HG03159 (cell line): Measurements from ENCODE around the gene SPESP1.

ENCODE experiments used
- ATAC-seq: cut with Tn5 transposase; IDR thresholded peaks from one replicate; pipeline ENCODE4 v1.9.1; 2021; ENCODE audit warnings: mild to moderate bottlenecking, moderate library complexity; ENCODE audit not compliant: unreplicated experiment

Gene SPESP1

DNA sequence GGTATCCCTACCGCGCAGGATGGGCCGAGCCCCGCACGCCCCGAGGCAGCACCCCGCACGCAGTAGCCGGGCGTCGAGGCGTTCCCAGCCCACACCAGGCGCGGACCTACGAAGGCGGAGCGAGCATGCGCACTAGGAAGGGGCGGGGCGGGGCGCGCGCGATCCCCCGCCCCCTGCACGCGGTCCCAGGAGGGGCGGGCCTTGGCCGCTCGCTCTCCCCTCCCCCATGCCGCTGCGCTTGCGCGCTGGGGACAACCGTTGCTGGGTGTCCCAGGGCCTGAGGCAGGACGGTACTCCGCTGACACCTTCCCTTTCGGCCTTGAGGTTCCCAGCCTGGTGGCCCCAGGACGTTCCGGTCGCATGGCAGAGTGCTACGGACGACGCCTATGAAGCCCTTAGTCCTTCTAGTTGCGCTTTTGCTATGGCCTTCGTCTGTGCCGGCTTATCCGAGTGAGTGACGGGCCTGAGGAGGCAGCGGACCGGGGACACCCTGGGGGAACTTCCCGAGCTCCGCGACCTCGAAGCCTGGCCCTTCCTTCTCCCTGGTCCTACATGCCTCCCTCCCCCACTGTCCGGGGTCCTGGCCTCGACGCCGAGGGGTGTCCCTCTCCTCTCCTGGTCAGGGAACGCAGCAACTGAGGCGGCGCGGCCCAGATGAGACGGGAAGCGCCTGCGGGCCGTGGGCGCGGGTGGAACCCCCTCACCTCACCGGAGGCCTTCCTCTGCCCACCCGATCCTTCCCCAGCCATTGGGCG lies at the start of gene SPESP1:
Gene SPESP1, plus strand, starts transcription at position 258 of the 755 bp plus-strand sequence. Its CDS starts 129 bp downstream, at position 387.
- ATAC-seq, result no peak

DNA sequence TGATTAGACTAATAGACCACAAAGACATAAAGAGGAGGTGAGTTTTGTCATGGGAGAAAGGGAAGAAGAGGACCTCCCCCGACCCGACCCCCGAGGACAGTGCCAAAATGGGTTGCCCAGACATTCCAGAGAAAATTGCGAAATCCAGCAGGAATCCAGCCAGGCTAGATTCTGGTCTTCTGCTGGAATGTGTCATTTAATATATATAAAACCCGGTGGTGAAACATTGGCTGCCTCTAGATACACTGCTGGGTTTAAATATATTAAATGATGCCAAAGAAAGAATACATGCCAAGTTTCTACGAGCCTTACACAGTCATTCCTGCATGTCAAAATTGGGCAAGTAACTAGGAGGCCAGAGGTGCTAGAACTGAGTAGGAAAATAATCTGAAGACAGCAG lies 45.3 kb upstream of the SPESP1 start:
- ATAC-seq, result no peak

DNA sequence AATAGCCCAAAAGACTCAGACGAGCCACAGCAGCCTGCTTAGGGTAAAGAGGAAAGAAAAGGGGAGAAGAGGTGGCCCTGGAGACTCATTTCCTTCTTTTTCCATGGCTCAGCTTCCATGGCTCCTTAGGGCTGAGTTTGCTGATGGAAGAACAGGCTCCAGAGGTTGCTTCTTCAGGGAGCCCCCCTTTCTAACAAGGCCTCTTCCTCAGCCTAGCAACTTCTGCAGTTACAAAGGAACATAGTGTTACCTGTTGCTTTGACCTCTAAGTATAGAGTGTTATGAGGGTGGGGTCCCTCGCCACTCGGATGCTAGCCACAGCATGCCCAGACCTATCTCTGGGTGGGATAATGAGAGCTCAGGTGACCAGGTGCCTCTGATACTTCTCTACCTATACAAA lies 43.2 kb upstream of the SPESP1 start:
- no peak for ATAC-seq

DNA sequence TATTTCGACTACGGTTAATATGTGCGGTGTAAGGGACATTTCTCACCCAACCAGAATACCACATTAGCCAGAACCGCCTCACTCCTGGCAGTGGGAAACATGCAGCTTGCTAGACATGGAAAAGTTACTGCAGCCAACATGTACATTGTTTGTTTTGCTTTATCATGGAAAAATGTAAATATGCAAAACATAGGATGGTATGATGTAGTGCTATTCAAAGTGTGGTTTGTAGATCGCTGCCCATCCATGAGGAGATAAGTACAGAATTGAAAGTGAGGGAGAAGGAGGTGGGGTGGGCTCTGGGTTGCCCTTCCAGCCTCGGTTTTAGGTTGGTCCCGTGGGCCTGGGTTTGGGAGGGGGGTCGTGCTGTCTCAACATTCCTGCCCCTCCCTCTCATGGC lies 42.5 kb upstream of the SPESP1 start:
- ATAC-seq, result no peak

DNA sequence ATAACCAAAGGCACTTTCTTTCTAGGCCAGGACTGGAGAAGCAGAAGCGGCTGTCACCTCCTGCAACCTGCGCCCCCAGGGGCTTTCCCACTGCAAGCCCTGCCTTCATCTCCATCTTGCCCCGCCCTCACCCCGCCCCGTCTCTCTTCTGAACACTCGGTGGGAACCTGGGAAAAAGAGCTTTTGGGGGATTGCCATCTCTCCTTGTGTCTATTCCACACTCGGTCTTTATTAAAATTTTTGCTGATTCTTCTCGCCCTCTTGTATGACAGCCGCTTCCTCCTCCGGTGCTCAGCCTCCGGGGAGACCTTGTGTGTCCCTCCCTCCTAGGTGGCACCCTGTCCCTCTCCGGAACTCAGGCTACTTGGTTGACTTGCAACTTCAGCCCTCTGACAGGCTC lies 41.9 kb upstream of the SPESP1 start:
- ATAC-seq, result no peak

DNA sequence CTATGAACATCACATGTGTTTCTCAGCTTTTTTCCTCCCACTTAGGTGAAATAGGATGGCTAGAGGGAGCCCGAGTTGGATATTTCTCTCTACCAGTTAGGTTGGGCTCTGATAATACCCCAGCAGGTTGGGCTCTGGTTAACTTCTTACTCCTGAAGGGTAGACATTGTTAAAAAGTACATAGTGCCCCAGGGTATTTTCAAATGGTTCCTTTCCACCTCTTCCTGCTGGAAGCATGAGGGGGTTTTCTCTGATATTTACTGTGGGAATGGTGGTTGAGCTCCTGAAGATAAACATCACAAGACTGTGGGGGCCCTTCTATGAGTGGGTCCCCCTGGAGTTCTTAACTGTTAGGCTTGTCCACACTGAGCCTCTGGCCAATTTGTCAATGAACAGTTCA lies 36.1 kb upstream of the SPESP1 start:
- no peak for ATAC-seq

DNA sequence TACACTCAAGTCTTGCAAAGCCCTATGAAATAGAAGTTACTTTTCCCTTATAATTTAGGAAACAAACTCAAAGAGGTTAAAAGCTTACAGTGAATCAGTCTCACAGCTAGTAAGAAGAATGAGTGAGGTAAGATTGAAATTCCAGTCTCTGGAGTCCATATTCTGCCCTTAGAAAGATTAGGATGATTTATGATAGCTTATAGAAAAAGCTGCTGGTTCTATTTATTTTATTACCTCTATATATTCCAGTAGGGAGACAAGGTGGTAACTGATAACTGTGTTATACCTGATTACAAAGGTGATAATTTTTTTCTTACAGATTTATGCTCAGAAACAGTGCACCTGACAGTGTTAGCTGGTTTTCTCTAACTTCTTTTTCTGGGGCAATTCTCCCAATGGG lies 34.1 kb upstream of the SPESP1 start:
- ATAC-seq, result no peak

DNA sequence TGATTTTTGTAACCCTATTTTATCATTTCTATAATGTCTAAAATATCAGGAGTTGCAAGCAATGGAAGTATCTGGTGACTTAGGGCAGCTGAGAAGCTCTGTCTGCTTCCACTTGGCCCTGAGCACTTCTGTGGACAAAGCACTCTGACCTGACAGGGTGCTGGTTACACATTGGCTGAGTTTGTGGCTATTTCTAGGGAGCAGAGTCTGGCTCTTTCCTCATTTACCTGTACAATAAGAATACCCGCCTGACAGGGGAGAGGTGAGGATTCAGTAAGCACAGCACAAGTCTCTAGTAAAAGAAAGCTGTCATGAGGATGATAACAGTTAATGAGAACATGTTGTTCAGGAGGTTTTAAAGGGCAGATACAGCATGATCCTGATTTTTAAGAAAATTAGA lies 33.3 kb upstream of the SPESP1 start:
- ATAC-seq, result no peak

DNA sequence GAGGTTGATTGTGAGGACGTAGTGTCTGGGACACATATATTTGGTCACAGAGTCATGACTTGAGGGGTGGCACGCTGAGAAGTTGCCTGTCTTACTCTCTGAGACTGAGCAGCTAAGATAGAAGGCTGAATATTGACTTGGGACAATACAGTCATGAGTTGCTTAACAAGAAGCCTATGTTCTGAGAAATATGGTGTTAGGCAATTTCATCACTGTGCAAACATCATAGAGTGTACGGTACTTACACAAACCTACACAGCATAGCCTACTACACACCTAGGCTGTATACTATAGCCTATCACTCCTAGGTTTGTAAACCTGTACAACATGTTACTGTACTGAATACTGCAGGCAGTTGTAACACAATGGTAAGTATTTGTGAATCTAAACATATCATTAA lies 30.3 kb upstream of the SPESP1 start:
- ATAC-seq, result no peak

DNA sequence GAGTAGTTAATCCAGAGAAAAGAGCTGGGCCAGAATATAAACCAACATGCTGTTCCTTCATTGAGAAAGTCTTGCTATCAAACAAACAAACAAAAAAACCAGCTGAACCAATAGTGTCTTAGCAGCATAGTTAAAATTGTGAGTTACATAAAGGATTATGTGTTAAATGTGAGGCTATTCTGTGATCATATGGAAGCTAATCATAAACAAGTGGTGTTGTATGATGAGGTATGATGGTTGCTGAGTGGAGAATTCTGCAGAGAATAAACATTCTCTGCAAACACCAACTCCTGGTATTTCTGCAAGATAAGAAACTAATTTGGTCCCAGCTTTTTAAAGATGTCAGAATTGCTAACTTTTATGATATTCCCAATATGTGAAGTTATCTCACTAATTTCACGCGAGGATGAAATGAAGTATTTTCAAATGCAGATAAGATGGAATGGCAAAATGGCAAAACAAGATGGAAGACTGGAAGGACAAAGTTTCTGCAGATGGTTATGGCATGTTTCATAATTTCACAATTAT lies 22.9 kb upstream of the SPESP1 start:
- no peak for ATAC-seq

DNA sequence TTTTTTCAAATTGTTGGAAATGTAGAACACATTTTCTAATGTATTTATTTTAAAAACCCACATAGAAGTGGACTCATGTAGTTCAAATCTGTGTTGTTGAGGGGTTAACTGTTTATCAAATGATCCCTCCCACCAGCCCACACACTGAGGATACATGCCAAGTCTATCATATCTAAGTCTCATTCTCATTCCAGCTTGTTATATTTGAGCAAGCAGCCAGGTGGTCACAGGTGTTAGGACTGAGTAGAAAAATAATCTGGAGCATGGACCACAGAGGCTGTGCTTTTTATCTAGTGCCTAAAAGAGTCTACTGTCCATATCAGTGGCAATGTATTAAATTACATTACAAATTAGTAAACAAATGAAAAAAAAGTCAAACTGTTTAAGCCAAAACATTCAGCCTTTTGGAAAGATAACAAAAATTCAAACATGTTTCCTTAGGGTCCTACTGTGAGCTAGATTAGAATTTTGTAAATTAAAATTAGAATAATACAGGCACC lies 20.7 kb upstream of the SPESP1 start:
- no peak for ATAC-seq

DNA sequence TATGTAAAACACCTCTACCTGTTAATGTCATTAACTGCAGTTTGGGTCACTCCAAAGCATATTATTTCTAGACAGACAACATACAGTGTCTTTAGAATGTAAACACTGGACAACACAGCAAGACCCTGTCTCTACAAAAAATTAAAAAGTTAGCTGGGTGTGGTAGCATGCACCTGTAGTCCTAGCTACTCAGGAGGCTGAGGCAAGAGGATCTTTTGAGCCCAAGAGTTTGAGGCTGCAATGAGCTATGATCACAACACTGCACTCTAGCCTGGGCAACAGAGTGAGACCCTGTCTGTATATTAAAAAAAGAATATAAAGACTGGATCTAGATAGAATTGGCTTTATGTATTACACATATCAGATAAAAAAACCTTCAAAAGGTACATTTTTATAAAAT lies 20.0 kb upstream of the SPESP1 start:
- ATAC-seq, result no peak

DNA sequence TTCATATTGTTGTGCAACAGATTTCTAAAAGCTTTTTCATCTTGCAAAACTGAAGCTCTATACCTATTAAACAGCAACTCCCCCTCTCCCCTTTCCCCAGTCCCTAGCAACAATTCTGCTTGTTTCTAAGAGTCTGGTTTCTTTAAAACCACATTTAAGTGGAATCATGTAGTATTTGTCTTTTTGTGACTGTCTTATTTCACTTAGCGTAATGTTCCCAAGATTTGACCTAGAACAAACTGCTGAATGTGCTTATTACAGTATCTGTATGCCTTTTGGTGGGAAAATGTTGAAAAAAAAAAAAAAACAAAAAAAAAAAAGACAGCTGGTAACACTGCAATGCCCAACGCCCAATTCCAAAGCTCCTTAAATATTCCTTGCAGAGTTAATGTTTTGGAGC lies 19.5 kb upstream of the SPESP1 start:
- no peak for ATAC-seq

DNA sequence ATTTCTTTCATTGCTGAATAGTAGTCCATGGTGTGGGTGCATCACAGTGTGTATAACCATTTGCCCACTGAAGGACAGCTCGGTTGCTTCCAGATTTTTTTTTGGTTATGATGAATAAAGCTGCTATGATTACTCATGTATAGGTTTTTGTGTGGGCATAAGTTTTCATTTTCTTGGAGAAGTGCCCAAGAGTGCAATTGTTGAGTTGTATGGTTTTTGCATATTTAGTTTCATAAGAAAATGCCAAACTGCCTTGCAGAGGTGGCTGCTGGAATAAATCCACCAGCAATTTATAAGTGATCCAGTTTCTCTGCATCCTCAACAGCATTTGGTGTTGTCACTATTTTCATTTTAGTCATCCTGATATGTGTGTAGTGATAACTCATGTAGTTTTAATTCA lies 8.4 kb upstream of the SPESP1 start:
- ATAC-seq, result no peak

DNA sequence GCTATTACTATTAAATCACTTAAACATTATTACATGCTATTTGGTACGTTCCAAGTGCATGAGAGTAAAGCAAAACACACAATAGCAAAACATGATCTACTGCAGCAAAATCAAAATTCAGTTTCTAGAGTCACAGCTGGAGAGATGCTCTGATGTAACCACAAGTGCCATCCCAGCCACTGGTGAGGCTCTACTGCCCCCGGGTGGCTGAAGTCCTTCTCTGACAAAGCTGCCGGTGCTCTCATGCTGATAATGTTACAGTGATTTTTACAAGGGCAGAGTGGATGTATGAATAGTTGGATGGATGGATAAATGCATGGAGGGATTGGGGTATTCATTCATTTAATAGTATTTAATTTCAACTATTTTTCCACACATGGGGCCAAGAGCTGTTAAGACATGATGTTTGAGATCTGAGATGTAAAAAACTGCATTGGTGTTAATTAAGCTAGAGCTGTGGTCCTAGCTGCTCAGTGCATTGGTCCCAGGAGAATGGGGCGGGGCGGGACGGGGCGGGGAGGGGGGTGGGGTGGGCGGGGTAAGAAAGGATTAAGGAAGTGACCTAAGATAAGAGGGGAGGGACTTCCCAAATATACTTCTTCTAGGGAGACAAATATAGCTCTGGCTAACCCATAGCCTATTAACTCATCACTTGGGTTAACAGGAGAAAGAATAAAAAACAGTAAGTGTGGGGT lies 5.3 kb upstream of the SPESP1 start:
- ATAC-seq, result no peak

DNA sequence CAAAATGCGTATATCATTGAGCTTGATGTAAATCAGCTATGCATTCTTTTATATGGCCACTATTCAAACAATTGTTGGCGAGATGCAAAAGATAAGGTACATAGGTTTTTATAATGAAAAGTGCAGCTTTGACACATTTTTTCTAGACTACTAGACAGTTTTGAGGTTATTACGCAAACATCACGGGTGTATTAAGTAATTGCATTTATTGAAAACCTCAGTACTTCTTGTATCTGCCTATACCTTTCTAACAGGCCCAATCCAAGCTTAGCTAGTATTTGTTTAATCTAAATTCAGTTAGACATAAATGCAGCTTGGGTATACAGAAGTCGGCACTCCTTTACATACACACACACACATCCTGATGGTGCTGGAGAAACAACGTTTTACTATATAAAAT lies 2.7 kb downstream of the SPESP1 start:
- no peak for ATAC-seq

DNA sequence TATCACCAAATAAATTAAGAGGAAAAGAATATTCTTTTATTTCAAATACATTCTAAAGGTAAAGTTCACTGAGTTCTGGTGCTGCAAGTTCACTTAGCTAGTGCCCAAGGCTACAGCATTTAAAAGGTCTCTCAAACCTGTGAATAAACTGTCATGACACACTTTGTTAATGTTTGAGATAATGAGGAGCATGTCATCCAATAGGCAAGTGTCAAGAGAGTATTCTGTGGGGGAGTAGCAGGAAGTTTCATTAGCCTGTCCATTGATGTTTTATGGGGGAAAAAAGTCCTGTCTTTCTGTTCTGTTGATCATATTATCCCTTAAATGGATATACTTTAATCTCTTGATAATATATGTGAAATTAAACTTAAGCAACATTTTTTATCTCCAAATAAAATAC lies 4.0 kb downstream of the SPESP1 start:
- no peak for ATAC-seq

DNA sequence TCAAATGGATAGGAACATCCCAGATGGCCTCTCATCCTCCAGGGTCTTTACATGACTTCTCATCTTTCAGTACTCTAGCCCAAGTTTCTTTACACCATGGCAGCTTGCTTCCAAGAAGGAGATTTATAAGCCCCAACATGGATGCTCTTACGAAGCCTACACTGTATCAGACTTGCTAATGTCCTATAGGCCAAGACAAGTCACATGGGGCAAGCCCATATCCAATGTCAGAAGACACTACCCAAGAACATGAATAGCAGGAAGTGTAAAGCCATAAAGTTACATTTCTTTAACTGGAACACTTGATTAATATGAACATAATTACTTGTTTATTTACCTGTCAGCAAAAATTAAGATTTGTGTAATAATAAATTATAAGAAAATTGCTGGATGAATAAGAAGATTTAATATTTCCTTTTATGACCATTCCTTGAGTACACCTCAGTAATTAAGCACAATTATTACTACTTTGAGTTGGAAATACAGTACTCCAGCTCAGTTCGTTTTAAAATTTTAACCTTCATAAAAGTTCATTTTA lies 5.1 kb downstream of the SPESP1 start:
- ATAC-seq, result no peak

DNA sequence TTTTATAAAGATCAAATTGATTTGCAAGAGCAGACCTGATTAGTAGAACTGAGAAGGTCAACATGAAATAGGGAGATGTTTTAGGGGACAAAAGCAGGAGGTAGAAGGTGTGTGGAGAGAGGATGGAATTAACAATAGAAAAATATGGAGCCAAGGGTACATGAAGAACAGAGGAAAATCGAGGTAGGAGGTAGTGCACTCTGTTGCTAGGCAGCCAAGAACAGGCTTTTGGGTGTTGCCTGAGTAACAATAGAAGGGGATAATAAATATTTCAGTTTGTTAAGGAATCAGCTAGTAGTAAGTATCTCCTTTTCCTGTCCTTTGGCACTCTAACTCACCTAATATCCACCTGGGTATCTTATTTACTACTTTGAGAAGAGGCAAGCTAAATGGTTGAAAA lies 9.2 kb downstream of the SPESP1 start:
- no peak for ATAC-seq

DNA sequence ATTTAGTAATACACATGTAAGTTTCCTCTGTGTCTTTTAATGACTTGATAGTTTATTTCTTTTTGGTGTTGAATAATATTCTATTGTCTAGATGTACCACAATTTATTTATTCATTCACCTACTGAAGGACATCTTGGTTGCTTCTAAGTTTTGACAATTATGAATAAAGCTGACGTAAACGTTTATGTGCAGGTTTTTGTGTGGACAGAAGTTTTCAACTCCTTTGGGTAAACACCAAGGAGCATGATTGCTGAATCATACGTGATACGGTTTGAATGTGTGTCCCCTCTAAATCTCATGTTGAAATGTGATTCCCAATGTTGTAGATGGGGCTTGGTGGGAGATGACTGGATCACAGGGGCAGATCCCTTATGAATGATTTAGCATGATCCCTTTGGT lies 21.5 kb downstream of the SPESP1 start:
- no peak for ATAC-seq

DNA sequence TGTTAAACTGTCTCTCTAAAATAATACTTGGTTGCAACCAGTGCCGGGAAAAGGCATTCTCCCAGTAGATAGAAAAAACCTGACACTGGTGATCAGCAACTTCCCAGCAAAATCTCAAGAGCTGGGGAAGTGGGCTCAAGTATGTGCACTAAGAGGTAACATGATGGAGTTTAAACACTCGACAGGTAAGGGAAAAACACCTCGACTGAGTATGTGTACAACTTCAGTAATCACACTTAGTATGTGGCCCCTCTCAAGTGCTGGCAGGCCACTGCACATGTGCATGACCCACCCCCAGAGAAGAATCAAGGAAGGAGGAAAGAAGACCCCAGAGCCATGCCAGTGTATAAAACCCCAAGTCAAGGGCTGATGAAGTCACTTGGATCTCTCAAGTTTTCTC lies 27.4 kb downstream of the SPESP1 start:
- ATAC-seq, result no peak

DNA sequence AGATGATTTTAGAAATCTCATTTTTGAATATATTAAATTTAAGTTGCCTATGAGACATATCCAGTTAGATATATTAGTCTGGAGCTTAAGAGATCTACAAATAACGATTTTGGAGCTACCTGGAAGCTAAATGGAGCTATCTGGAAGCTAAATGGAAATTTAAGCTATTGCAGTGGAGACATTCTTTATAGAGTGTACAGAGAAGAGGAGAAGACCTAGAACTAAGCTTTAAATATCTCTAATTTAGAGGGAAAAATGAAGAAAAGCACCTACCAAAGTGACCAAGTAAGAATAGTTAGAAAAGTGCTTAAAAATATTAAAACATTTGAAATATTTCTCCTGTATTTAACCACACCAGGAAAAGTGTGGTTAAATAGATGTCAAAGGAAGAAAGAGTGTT lies 28.3 kb downstream of the SPESP1 start:
- ATAC-seq, result no peak
